ENCODE data around the gene VWA5B1.
"Not testable (repeated sequence)": the region's sequence is repeated elsewhere in the genome, so short reads cannot be mapped to it uniquely, and the experiment has no call there.

Gene VWA5B1

DNA sequence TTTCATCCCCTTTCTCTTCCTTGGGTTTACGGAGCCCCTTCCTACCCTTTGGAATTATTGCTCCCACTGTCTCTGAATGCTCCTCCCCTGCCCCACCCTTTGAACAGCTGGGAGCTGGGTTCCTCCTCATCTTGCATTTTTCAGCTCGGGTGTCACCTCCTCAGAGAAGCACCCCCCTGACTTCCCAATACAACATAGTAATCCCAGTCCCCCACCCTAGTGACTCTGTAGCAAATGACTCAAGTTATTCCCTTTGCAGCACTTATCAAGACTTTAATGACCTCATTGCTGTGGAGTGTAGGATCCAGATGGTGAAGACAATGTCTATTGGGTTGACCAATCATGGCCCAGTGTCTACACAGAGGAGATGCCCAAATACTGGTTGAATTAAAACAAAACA is 8.9 kb upstream of the VWA5B1 start:
- no peaks in the 10 kb centered on the region for H3K36me3 ChIP-seq (ENCODE audit: insufficient read depth, low read depth, low read length)
- no peak overlapping the region for H3K4me3 ChIP-seq (ENCODE audit: low read length)
- H3K9ac ChIP-seq (ENCODE audit: low read depth, low read length) = no peak overlapping the region
- no peaks in the 10 kb centered on the region for H3K27me3 ChIP-seq (ENCODE audit: insufficient read depth, low read length)
- H3K27ac ChIP-seq (ENCODE audit: low read length) = no peak overlapping the region
- H3K9me3 ChIP-seq (ENCODE audit: insufficient read depth, low read depth, low read length) = no peaks in the 10 kb centered on the region
- H3K4me1 ChIP-seq (ENCODE audit: insufficient read depth, low read length) = peaks cover 22% of the 10 kb centered on the region

DNA sequence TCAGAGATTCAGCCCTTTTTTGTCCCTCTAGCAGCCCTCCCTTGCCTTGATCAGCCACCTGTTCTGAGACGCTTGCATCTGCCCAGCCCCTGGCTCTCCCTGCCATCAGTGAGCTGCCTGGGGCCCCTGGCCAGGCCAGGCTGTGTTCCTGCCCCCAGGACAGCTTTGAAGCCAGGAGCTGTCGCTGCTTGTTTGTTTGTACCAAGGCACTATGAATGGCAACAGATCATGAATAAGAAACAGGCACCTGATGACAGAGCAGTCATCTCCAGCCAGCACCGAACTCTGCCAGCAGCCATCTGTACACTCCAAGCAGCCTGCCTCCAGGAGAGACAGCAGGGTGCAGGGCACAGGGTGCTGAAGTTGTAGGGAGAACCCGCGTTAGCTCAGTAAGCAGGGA is 8.1 kb upstream of the VWA5B1 start:
- Histone ChIP-seq H3K27ac (ENCODE audit: low read length) (no peak overlapping the region), H3K9ac (ENCODE audit: low read depth, low read length) (no peak overlapping the region), H3K36me3 (ENCODE audit: insufficient read depth, low read depth, low read length) (no peaks in the 10 kb centered on the region), H3K4me1 (ENCODE audit: insufficient read depth, low read length) (peaks cover 22% of the 10 kb centered on the region), H3K27me3 (ENCODE audit: insufficient read depth, low read length) (no peaks in the 10 kb centered on the region), H3K9me3 (ENCODE audit: insufficient read depth, low read depth, low read length) (no peaks in the 10 kb centered on the region), H3K4me3 (ENCODE audit: low read length) (no peak overlapping the region)

DNA sequence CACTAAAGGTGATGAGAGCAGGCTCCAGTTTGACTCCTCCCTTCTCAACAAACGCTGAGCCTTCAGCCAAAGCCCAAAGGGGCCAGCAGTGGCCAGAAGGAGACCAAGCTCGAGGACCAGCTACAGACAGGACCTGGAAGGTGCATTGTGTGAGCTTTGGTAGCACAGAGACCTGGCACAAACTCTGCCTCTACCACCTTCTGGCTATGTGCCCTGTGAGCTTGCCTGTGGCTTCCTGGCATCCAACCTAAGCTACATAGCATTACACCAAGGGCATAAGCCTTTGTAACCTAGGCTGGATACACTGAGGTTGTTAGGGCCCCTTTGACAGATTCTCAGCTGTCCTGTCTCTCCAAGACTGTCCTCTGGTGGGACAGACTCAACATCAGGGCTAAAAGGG is 6.6 kb upstream of the VWA5B1 start:
- Histone ChIP-seq H3K27ac (ENCODE audit: low read length) (no peak overlapping the region), H3K27me3 (ENCODE audit: insufficient read depth, low read length) (peaks cover 13% of the 10 kb centered on the region), H3K36me3 (ENCODE audit: insufficient read depth, low read depth, low read length) (no peaks in the 10 kb centered on the region), H3K4me1 (ENCODE audit: insufficient read depth, low read length) (peaks cover 15% of the 10 kb centered on the region), H3K9ac (ENCODE audit: low read depth, low read length) (no peak overlapping the region), H3K4me3 (ENCODE audit: low read length) (no peak overlapping the region), H3K9me3 (ENCODE audit: insufficient read depth, low read depth, low read length) (no peaks in the 10 kb centered on the region)

DNA sequence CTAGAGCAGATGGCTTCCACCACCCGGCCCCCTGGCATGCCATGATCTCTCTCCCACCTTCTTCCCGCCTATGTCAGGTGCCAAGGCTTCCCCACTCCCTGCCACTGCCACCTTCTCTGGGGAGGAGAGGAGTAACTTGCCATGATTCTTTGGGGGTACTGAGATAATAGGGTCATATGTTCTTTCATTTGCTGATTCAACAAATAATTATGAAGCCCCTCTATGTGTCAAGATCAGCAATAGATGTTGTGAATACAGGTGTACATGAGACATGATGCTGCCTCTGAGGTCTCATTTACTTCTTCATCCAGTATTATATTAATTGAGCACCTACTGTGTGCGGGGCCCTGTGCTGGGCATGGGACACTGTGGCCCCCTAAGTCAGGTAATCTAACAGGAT is 6.0 kb upstream of the VWA5B1 start:
- Histone ChIP-seq H3K9me3 (ENCODE audit: insufficient read depth, low read depth, low read length) (no peaks in the 10 kb centered on the region), H3K4me1 (ENCODE audit: insufficient read depth, low read length) (peaks cover 11% of the 10 kb centered on the region; the same call in 1 of the 2 replicates), H3K36me3 (ENCODE audit: insufficient read depth, low read depth, low read length) (no peaks in the 10 kb centered on the region), H3K4me3 (ENCODE audit: low read length) (no peak overlapping the region), H3K9ac (ENCODE audit: low read depth, low read length) (no peak overlapping the region), H3K27me3 (ENCODE audit: insufficient read depth, low read length) (peaks cover 19% of the 10 kb centered on the region), H3K27ac (ENCODE audit: low read length) (no peak overlapping the region)

DNA sequence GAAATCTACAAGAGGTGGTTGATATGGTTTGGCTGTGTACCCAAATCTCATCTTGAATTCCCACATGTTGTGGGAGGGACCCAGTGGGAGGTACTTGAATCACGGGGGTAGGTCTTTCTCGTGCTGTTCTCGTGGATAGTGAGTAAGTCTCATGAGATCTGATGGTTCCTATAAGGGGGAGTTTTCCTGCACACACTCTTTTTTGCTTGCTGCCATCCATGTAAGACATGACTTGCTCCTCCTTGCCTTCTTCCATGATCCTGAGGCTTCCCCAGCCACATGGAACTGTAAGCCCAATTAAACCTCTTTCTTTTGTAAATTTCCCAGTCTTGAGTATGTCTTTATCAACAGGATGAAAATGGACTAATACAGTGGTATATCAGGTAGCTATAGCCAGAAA is 5.2 kb upstream of the VWA5B1 start:
- H3K9me3 ChIP-seq (ENCODE audit: insufficient read depth, low read depth, low read length) = no peaks in the 10 kb centered on the region
- no peak overlapping the region for H3K9ac ChIP-seq (ENCODE audit: low read depth, low read length)
- H3K4me1 ChIP-seq (ENCODE audit: insufficient read depth, low read length) = peaks cover 17% of the 10 kb centered on the region; the same call in 1 of the 2 replicates
- H3K27me3 ChIP-seq (ENCODE audit: insufficient read depth, low read length) = peaks cover 27% of the 10 kb centered on the region
- no peak overlapping the region for H3K27ac ChIP-seq (ENCODE audit: low read length)
- H3K4me3 ChIP-seq (ENCODE audit: low read length) = no peak overlapping the region
- no peaks in the 10 kb centered on the region for H3K36me3 ChIP-seq (ENCODE audit: insufficient read depth, low read depth, low read length)

DNA sequence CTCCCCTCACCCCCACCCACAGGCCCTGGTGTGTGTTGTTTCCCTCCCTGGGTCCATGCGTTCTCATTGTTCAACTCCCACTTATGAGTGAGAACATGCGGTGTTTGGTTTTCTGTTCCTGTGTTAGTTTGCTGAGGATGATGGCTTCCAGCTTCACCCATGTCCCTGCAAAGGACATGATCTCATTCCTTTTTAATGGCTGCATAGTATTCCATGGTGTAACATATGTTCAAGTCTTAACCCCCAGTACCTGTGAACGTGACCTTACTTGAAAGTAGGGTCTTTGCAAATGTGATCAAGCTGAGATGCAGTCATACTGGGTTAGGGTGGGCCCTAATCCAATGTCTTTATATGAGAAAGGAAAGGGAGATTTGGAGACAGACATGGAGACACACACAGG is 3.0 kb upstream of the VWA5B1 start:
- not testable (repeated sequence) for H3K36me3 ChIP-seq (ENCODE audit: insufficient read depth, low read depth, low read length); H3K9ac ChIP-seq (ENCODE audit: low read depth, low read length); H3K27ac ChIP-seq (ENCODE audit: low read length); H3K9me3 ChIP-seq (ENCODE audit: insufficient read depth, low read depth, low read length); H3K4me3 ChIP-seq (ENCODE audit: low read length)
- Histone ChIP-seq H3K27me3 (ENCODE audit: insufficient read depth, low read length) (peaks cover 47% of the 10 kb centered on the region), H3K4me1 (ENCODE audit: insufficient read depth, low read length) (peaks cover 11% of the 10 kb centered on the region; the same call in 1 of the 2 replicates)

DNA sequence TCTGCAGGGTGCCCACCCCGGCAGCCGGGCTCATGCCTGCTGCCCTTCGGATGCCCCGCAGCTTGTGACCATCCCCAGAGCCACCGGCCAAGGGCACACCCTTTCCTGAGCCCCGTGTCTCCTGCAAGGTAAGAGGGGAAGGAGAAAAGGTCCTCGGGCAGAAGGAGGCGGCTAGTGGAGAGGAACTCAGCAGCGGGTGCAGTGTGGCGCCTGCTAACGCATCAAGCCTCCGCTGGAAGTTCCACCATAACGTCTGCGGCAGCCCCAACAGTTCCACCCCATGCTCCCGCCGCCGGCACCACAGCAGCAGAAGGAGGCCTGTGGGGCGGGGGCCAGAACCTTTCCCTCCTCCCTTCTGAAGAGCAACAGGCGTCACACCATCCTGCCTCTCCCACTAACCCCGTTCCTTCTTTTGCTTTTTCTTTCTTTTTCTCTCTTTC is 990 bp downstream of the VWA5B1 start:
- Histone ChIP-seq H3K9me3 (ENCODE audit: insufficient read depth, low read depth, low read length) (no peaks in the 10 kb centered on the region), H3K36me3 (ENCODE audit: insufficient read depth, low read depth, low read length) (no peaks in the 10 kb centered on the region), H3K4me3 (ENCODE audit: low read length) (peak overlapping the region; percentile 67; the same call in 1 of the 2 replicates), H3K4me1 (ENCODE audit: insufficient read depth, low read length) (peaks cover 10% of the 10 kb centered on the region; the same call in 1 of the 2 replicates), H3K9ac (ENCODE audit: low read depth, low read length) (peak overlapping the region; percentile 56; the same call in 1 of the 2 replicates), H3K27me3 (ENCODE audit: insufficient read depth, low read length) (peaks cover 57% of the 10 kb centered on the region), H3K27ac (ENCODE audit: low read length) (no peak overlapping the region)

DNA sequence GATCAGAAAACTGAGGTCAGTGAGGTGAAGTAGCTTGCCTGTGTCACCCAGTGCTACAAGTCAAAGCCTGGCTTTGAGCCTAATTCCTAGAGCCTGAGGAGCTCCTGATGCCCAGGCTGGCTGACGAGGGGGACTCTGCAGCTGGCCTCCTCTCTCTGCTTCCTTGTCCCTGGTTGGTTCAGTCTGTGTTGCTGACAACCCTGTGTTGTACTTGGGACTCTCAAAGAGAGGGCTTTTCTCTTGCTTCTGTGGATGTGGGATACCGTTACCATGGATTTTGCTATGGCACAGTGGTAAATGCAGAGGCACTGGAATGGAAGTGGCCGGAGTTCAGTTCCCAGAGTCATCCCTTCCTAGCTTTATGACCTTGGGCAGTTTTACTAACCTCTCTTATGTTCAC is 8.0 kb downstream of the VWA5B1 start:
- Histone ChIP-seq H3K9ac (ENCODE audit: low read depth, low read length) (no peak overlapping the region), H3K9me3 (ENCODE audit: insufficient read depth, low read depth, low read length) (no peaks in the 10 kb centered on the region), H3K36me3 (ENCODE audit: insufficient read depth, low read depth, low read length) (no peaks in the 10 kb centered on the region), H3K4me3 (ENCODE audit: low read length) (no peak overlapping the region), H3K27ac (ENCODE audit: low read length) (no peak overlapping the region), H3K27me3 (ENCODE audit: insufficient read depth, low read length) (peaks cover 15% of the 10 kb centered on the region; the same call in 1 of the 2 replicates), H3K4me1 (ENCODE audit: insufficient read depth, low read length) (no peaks in the 10 kb centered on the region)

DNA sequence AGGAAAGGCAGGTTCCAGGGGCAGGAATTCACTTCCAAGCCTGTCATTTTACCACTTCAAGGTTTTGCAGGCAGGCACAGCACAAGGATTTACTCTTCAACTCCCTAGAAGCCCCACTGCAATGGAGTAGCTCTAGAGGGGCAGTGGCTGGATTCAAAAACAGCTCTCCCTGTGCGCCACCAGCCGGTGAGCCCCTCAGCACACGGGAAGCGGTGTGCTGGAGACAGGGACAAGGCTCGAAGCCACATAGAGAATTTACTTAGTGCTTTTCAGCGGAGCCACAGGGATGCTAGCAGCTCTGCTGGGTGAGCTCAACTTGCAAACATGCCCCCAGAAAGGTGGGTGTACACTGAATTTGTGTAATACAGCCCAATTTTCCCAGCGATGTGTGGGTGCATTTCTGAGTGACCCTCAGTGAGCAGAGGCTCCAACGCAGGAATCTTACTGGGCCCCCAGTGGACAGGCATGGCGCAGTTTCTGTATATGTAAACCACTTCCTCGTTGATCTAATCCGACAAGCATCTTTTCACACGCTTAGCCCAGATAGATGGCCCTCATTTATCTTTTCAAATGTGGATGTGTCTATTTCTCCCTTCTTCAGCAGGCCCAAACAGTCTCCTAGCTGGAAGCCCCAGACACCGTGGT is 10.9 kb downstream of the VWA5B1 start:
- Histone ChIP-seq H3K9ac (ENCODE audit: low read depth, low read length) (no peak overlapping the region), H3K4me1 (ENCODE audit: insufficient read depth, low read length) (no peaks in the 10 kb centered on the region), H3K27me3 (ENCODE audit: insufficient read depth, low read length) (peaks cover 14% of the 10 kb centered on the region; the same call in 1 of the 2 replicates), H3K4me3 (ENCODE audit: low read length) (no peak overlapping the region), H3K36me3 (ENCODE audit: insufficient read depth, low read depth, low read length) (no peaks in the 10 kb centered on the region), H3K27ac (ENCODE audit: low read length) (no peak overlapping the region), H3K9me3 (ENCODE audit: insufficient read depth, low read depth, low read length) (no peaks in the 10 kb centered on the region)

DNA sequence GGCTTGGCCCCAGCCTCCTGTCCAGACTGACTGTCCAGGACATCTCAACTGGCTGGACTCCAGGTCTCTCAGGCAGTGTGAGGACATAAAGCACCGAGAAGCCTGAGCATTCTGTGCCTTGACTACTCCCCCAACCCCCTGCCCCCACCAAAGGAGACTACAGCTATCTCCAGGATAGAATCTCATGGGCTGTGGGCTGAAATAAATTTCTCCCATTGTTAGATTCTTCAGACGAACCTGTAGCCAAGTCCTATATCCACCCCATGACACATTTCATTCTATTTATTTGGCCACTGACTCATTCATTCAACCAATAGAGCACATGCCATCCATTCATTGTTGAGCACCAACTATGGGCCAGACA is 11.4 kb downstream of the VWA5B1 start:
- no peaks in the 10 kb centered on the region for H3K4me1 ChIP-seq (ENCODE audit: insufficient read depth, low read length)
- no peak overlapping the region for H3K4me3 ChIP-seq (ENCODE audit: low read length)
- H3K9ac ChIP-seq (ENCODE audit: low read depth, low read length) = no peak overlapping the region
- peaks cover 14% of the 10 kb centered on the region; the same call in 1 of the 2 replicates for H3K27me3 ChIP-seq (ENCODE audit: insufficient read depth, low read length)
- H3K36me3 ChIP-seq (ENCODE audit: insufficient read depth, low read depth, low read length) = no peaks in the 10 kb centered on the region
- H3K27ac ChIP-seq (ENCODE audit: low read length) = no peak overlapping the region
- H3K9me3 ChIP-seq (ENCODE audit: insufficient read depth, low read depth, low read length) = no peaks in the 10 kb centered on the region

DNA sequence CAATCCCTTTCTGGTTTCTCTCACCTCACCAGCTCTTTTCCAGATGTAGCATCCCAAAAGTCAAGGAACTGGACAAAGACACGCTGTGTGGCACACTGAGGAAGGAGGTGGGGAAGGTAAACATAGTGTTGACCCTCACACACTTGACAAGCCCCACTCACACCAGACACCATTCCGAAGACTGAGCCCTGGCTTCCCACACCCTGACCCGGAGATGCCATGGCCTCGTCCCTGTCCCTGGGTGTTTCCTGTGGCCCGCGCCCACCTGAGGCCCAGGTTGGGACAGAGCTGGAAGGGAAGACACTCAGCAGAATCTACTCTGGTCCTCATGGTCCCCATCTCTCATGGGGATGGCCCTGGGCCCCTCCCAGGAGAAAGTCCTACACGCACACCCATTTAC is 16.4 kb downstream of the VWA5B1 start:
- Histone ChIP-seq H3K9ac (ENCODE audit: low read depth, low read length) (no peak overlapping the region), H3K4me3 (ENCODE audit: low read length) (no peak overlapping the region), H3K4me1 (ENCODE audit: insufficient read depth, low read length) (no peaks in the 10 kb centered on the region), H3K27me3 (ENCODE audit: insufficient read depth, low read length) (no peaks in the 10 kb centered on the region; the same call in 1 of the 2 replicates), H3K36me3 (ENCODE audit: insufficient read depth, low read depth, low read length) (no peaks in the 10 kb centered on the region), H3K9me3 (ENCODE audit: insufficient read depth, low read depth, low read length) (no peaks in the 10 kb centered on the region), H3K27ac (ENCODE audit: low read length) (no peak overlapping the region)

DNA sequence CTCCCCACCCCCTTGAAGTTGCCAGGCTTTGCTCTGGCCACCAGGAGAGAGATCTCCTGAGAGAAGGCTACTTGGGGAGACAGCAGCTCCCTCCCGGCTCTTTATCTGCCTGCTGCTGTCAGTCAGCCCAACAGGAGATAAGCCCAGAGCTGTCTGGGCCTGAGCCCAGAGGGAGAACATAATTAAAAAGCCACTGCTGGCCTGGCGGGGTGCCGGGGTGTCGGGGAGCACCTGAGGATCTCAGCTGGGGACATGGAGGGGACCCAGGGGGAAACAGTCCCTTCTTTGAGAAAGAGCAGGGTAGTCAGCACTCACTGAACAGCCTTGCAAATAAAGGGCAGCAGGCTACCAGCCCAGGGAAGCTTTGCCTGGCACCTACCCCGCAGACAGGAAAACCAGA is 17.9 kb downstream of the VWA5B1 start:
- Histone ChIP-seq H3K4me1 (ENCODE audit: insufficient read depth, low read length) (no peaks in the 10 kb centered on the region), H3K9ac (ENCODE audit: low read depth, low read length) (no peak overlapping the region), H3K27me3 (ENCODE audit: insufficient read depth, low read length) (no peaks in the 10 kb centered on the region; the same call in 1 of the 2 replicates)

More for the DNA sequence above, 17.9 kb downstream of the VWA5B1 start:
- Histone ChIP-seq H3K9me3 (ENCODE audit: insufficient read depth, low read depth, low read length) (no peaks in the 10 kb centered on the region), H3K36me3 (ENCODE audit: insufficient read depth, low read depth, low read length) (no peaks in the 10 kb centered on the region), H3K27ac (ENCODE audit: low read length) (no peak overlapping the region), H3K4me3 (ENCODE audit: low read length) (no peak overlapping the region)
